Measurements from ENCODE around the gene PSMD9.
"Not testable (repeated sequence)": the region's sequence is repeated elsewhere in the genome, so short reads cannot be mapped to it uniquely, and the experiment has no call there.

DNA sequence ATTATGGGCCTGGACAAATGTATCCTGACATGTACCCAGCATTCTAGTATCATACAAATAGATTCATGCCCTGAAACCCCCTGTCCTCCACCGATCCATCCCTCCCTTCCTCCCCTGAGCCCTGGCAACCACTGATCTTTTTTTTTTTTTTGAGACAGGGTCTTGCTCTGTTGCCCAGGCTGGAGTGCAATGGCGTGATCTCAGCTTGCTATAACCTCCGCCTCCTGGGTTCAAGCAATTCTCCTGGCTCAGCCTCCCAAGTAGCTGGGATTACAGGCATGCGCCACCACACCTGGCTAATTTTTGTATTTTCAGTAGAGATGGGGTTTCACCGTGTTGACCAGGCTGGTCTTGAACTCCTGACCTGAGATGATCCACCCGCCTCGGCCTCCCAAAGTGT, 41.0 kb downstream of the PSMD9 start:
- TF ChIP-seq EZH2phosphoT487 (IDR thresholded peaks at IDR 0.05; ENCODE audit: unreplicated experiment); ZNF114 (CRISPR knock-in tag; IDR thresholded peaks at IDR 0.05): not testable (repeated sequence)
- TF ChIP-seq, protein P1, sequence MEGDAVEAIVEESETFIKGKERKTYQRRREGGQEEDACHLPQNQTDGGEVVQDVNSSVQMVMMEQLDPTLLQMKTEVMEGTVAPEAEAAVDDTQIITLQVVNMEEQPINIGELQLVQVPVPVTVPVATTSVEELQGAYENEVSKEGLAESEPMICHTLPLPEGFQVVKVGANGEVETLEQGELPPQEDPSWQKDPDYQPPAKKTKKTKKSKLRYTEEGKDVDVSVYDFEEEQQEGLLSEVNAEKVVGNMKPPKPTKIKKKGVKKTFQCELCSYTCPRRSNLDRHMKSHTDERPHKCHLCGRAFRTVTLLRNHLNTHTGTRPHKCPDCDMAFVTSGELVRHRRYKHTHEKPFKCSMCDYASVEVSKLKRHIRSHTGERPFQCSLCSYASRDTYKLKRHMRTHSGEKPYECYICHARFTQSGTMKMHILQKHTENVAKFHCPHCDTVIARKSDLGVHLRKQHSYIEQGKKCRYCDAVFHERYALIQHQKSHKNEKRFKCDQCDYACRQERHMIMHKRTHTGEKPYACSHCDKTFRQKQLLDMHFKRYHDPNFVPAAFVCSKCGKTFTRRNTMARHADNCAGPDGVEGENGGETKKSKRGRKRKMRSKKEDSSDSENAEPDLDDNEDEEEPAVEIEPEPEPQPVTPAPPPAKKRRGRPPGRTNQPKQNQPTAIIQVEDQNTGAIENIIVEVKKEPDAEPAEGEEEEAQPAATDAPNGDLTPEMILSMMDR (conservative IDR thresholded peaks at IDR 0.05; ENCODE audit: low read depth in 2 of 2), result not testable (repeated sequence)
- TF ChIP-seq, protein P2, sequence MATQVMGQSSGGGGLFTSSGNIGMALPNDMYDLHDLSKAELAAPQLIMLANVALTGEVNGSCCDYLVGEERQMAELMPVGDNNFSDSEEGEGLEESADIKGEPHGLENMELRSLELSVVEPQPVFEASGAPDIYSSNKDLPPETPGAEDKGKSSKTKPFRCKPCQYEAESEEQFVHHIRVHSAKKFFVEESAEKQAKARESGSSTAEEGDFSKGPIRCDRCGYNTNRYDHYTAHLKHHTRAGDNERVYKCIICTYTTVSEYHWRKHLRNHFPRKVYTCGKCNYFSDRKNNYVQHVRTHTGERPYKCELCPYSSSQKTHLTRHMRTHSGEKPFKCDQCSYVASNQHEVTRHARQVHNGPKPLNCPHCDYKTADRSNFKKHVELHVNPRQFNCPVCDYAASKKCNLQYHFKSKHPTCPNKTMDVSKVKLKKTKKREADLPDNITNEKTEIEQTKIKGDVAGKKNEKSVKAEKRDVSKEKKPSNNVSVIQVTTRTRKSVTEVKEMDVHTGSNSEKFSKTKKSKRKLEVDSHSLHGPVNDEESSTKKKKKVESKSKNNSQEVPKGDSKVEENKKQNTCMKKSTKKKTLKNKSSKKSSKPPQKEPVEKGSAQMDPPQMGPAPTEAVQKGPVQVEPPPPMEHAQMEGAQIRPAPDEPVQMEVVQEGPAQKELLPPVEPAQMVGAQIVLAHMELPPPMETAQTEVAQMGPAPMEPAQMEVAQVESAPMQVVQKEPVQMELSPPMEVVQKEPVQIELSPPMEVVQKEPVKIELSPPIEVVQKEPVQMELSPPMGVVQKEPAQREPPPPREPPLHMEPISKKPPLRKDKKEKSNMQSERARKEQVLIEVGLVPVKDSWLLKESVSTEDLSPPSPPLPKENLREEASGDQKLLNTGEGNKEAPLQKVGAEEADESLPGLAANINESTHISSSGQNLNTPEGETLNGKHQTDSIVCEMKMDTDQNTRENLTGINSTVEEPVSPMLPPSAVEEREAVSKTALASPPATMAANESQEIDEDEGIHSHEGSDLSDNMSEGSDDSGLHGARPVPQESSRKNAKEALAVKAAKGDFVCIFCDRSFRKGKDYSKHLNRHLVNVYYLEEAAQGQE (IDR thresholded peaks at IDR 0.05; ENCODE audit: unreplicated experiment), result not testable (repeated sequence)

Measured in GM23338 (cell line).